GM12892 (cell line): Measurements from ENCODE around the gene LHX2.

ENCODE experiments used
- POLR2A ChIP-seq: IDR thresholded peaks from 2 replicates; pipeline ENCODE4 v1.6.1; 2011; ENCODE audit warnings: low read depth, low read length, control low read depth
- POLR2AphosphoS5 ChIP-seq: IDR thresholded peaks from 2 replicates; pipeline ENCODE4 v1.6.1; 2011; ENCODE audit warnings: low read depth, low read length, control low read depth
- TAF1 ChIP-seq: IDR thresholded peaks from 2 replicates; pipeline ENCODE4 v1.6.1; 2011; ENCODE audit warnings: low read depth, mild to moderate bottlenecking, control low read depth, low read length, borderline replicate concordance

GRCh38 chr9:124007565-124008302 lies 3.8 kb upstream of the LHX2 start:
- TF ChIP-seq POLR2A (no peak), POLR2AphosphoS5 (no peak), TAF1 (no peak)
